ENCODE measurements around the gene MAP3K4.

DNA sequence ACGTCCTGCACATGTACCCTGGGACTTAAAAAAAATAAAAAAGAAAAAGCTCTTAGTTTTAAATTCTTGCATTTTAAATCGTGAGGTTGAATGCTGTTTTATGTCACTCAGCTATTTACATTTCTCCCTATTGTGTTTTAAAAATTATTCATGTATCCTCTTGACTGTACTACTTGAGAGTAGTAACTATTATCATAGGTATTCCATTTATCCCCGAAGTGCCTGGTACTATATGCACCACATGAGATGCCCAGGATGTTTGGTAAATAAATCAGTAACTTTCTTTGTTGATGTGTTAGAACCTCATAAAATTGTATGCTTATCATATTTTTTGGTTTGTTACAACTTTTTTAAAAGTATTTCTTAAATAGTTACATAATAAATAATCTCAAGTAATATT is 18.4 kb downstream of the MAP3K4 start:
- TF ChIP-seq CTCF (conservative IDR thresholded peaks at IDR 0.05; ENCODE audit: low read length) (no peak), EZH2phosphoT487 (IDR thresholded peaks at IDR 0.05; ENCODE audit: borderline replicate concordance, low read depth, low read length) (no peak)
